ENCODE measurements around the gene RPTOR. TPM values are rescaled to one million over a fixed set of nuclear protein-coding genes. Genes with fewer than 3 reads are reported as not detected.
"Not testable (repeated sequence)": the region's sequence is repeated elsewhere in the genome, so short reads cannot be mapped to it uniquely, and the experiment has no call there.

RPTOR gene
- total RNA-seq, 2 experiments from 2014 or later, result 88.9 to 91.8 TPM

GRCh38 chr17:80520810-80521455, 23.7 kb upstream of the RPTOR start:
- no peak overlapping the region for H3K27ac Mint-ChIP-seq
- H3K4me1 Mint-ChIP-seq, result no peaks in the 10 kb centered on the region
- no peaks in the 10 kb centered on the region for H3K36me3 Mint-ChIP-seq (ENCODE audit: low read depth)
- no peak for DNase-seq
- H3K9me3 Mint-ChIP-seq, result no peaks in the 10 kb centered on the region
- POLR2A ChIA-PET, result interaction anchor here (1.0 to 1.6 kb wide), 2 partner anchors 24 kb away, joined by 4 read pairs; partner anchors contain the start of gene RPTOR
- H3K4me3 Mint-ChIP-seq, result no peak overlapping the region
- peaks cover 14% of the 10 kb centered on the region for H3K27me3 Mint-ChIP-seq
- CTCF ChIA-PET, result no interaction called here

- Mint-ChIP-seq H3K4me3 (no peak overlapping the region), H3K27ac (no peak overlapping the region), H3K4me1 (no peaks in the 10 kb centered on the region), H3K27me3 (peaks cover 27% of the 10 kb centered on the region), H3K9me3 (no peaks in the 10 kb centered on the region), H3K36me3 (ENCODE audit: low read depth) (no peaks in the 10 kb centered on the region)
- POLR2A ChIA-PET, result no interaction called here
- DNase-seq, result no peak
- CTCF ChIA-PET, result no interaction called here
Observed at GRCh38 chr17:80523054-80523744, 21.4 kb upstream of the RPTOR start.

- POLR2A ChIA-PET, result no interaction called here
- no peak for DNase-seq
- H3K4me3 Mint-ChIP-seq, result no peak overlapping the region
- no peaks in the 10 kb centered on the region for H3K9me3 Mint-ChIP-seq
- H3K27ac Mint-ChIP-seq, result no peak overlapping the region
- no peaks in the 10 kb centered on the region for H3K4me1 Mint-ChIP-seq
- H3K36me3 Mint-ChIP-seq (ENCODE audit: low read depth), result no peaks in the 10 kb centered on the region
- H3K27me3 Mint-ChIP-seq, result peaks cover 29% of the 10 kb centered on the region
- CTCF ChIA-PET, result no interaction called here
Observed at GRCh38 chr17:80523956-80524712, 20.5 kb upstream of the RPTOR start.

GRCh38 chr17:80526116-80526910, 18.3 kb upstream of the RPTOR start:
- H3K4me3 Mint-ChIP-seq, result no peak overlapping the region
- peaks cover 22% of the 10 kb centered on the region for H3K27me3 Mint-ChIP-seq
- H3K4me1 Mint-ChIP-seq, result no peaks in the 10 kb centered on the region
- DNase-seq, result no peak
- H3K36me3 Mint-ChIP-seq (ENCODE audit: low read depth), result no peaks in the 10 kb centered on the region
- ChIA-PET POLR2A (interaction anchor here (0.7 kb wide), 1 partner anchor 461 kb away, joined by 3 read pairs; no protein-coding TSS in a partner anchor), CTCF (no interaction called here)
- H3K27ac Mint-ChIP-seq, result no peak overlapping the region
- H3K9me3 Mint-ChIP-seq, result no peaks in the 10 kb centered on the region

GRCh38 chr17:80527016-80527645, 17.5 kb upstream of the RPTOR start:
- Mint-ChIP-seq H3K4me3 (no peak overlapping the region), H3K9me3 (no peaks in the 10 kb centered on the region), H3K27me3 (peaks cover 22% of the 10 kb centered on the region), H3K4me1 (no peaks in the 10 kb centered on the region), H3K27ac (no peak overlapping the region), H3K36me3 (ENCODE audit: low read depth) (no peaks in the 10 kb centered on the region)
- no peak for DNase-seq
- POLR2A ChIA-PET, result interaction anchor here (0.7 kb wide), 1 partner anchor 462 kb away, joined by 3 read pairs; no protein-coding TSS in a partner anchor
- CTCF ChIA-PET, result no interaction called here

GRCh38 chr17:80528536-80528935, 16.1 kb upstream of the RPTOR start:
- Mint-ChIP-seq H3K4me3 (no peak overlapping the region), H3K4me1 (no peaks in the 10 kb centered on the region), H3K27ac (no peak overlapping the region), H3K27me3 (peaks cover 22% of the 10 kb centered on the region), H3K9me3 (no peaks in the 10 kb centered on the region), H3K36me3 (ENCODE audit: low read depth) (no peaks in the 10 kb centered on the region)
- POLR2A ChIA-PET, result no interaction called here
- CTCF ChIA-PET, result no interaction called here
- no peak for DNase-seq

- Mint-ChIP-seq H3K36me3 (ENCODE audit: low read depth) (no peaks in the 10 kb centered on the region), H3K27ac (no peak overlapping the region), H3K9me3 (no peaks in the 10 kb centered on the region), H3K4me1 (no peaks in the 10 kb centered on the region), H3K4me3 (no peak overlapping the region), H3K27me3 (peaks cover 22% of the 10 kb centered on the region)
- CTCF ChIA-PET, result no interaction called here
- POLR2A ChIA-PET, result no interaction called here
- no peak for DNase-seq
Observed at GRCh38 chr17:80529104-80529903, 15.3 kb upstream of the RPTOR start.

GRCh38 chr17:80529904-80530292, 14.7 kb upstream of the RPTOR start:
- no peaks in the 10 kb centered on the region for H3K9me3 Mint-ChIP-seq
- no peak for DNase-seq
- ChIA-PET CTCF (no interaction called here), POLR2A (no interaction called here)
- no peak overlapping the region for H3K4me3 Mint-ChIP-seq
- H3K36me3 Mint-ChIP-seq (ENCODE audit: low read depth), result no peaks in the 10 kb centered on the region
- peaks cover 20% of the 10 kb centered on the region for H3K27me3 Mint-ChIP-seq
- no peak overlapping the region for H3K27ac Mint-ChIP-seq
- H3K4me1 Mint-ChIP-seq, result no peaks in the 10 kb centered on the region

- POLR2A ChIA-PET, result no interaction called here
- CTCF ChIA-PET, result no interaction called here
- Mint-ChIP-seq H3K4me1 (no peaks in the 10 kb centered on the region), H3K36me3 (ENCODE audit: low read depth) (no peaks in the 10 kb centered on the region), H3K27ac (no peak overlapping the region), H3K9me3 (no peaks in the 10 kb centered on the region), H3K27me3 (peaks cover 14% of the 10 kb centered on the region), H3K4me3 (no peak overlapping the region)
- no peak for DNase-seq
Observed at GRCh38 chr17:80531400-80531799, 13.2 kb upstream of the RPTOR start.

GRCh38 chr17:80537386-80537785, 7.3 kb upstream of the RPTOR start:
- H3K4me1 Mint-ChIP-seq; H3K27ac Mint-ChIP-seq; H3K36me3 Mint-ChIP-seq (ENCODE audit: low read depth); DNase-seq; H3K9me3 Mint-ChIP-seq; CTCF ChIA-PET; H3K4me3 Mint-ChIP-seq; POLR2A ChIA-PET: not testable (repeated sequence)
- H3K27me3 Mint-ChIP-seq, result peaks cover 14% of the 10 kb centered on the region

GRCh38 chr17:80538484-80538883, 6.2 kb upstream of the RPTOR start:
- no peaks in the 10 kb centered on the region for H3K9me3 Mint-ChIP-seq
- POLR2A ChIA-PET, result no interaction called here
- H3K36me3 Mint-ChIP-seq (ENCODE audit: low read depth), result no peaks in the 10 kb centered on the region
- peaks cover 14% of the 10 kb centered on the region for H3K27me3 Mint-ChIP-seq
- no peak overlapping the region for H3K27ac Mint-ChIP-seq
- no peak overlapping the region for H3K4me3 Mint-ChIP-seq
- CTCF ChIA-PET, result interaction anchor here (1.3 kb wide), 1 partner anchor 243 kb away, joined by 3 read pairs; no protein-coding TSS in a partner anchor
- peaks cover 7% of the 10 kb centered on the region for H3K4me1 Mint-ChIP-seq
- no peak for DNase-seq

GRCh38 chr17:80539022-80539641, 5.5 kb upstream of the RPTOR start:
- Mint-ChIP-seq H3K4me3 (no peak overlapping the region), H3K27ac (no peak overlapping the region), H3K9me3 (no peaks in the 10 kb centered on the region), H3K4me1 (peaks cover 9% of the 10 kb centered on the region), H3K36me3 (ENCODE audit: low read depth) (no peaks in the 10 kb centered on the region), H3K27me3 (peaks cover 14% of the 10 kb centered on the region)
- no peak for DNase-seq
- POLR2A ChIA-PET, result no interaction called here
- CTCF ChIA-PET, result interaction anchor here (1.3 kb wide), 1 partner anchor 242 kb away, joined by 3 read pairs; no protein-coding TSS in a partner anchor

Data from activated CD4-positive, alpha-beta memory T cell treated with anti-CD3 and anti-CD28 coated beads, Interleukin-2, amount 10 ng/mL, durations not matched to agents 7 days and 5 days (primary cell).